ENCODE data around the gene JPH3. TPM values are rescaled to one million over a fixed set of nuclear protein-coding genes. Genes with fewer than 3 reads are reported as not detected.

The JPH3 gene
- total and polyA plus RNA-seq, 10 donors: 0.03 TPM; not detected in 9

GRCh38 chr16:87580855-87581261 lies 21.4 kb upstream of the JPH3 start:
- intact Hi-C loops (cut with DNase I; ENCODE audit: low total_unique reads): loop anchor here (10.0 kb wide), 1 partner anchor 184 kb away; the partner anchor contains the start of gene KLHDC4
- H3K9me3 ChIP-seq: no peaks in the 10 kb centered on the region
- peaks cover 0 to 73% (median 4%) of the 10 kb centered on the region in 7 donors for H3K27me3 ChIP-seq (replicated peaks in 1 of 7)
- no peak overlapping the region for H3K4me3 ChIP-seq
- H3K4me1 ChIP-seq: peaks cover 0 to 24% (median 10%) of the 10 kb centered on the region in 6 donors
- no peaks in the 10 kb centered on the region for H3K36me3 ChIP-seq
- no peak for DNase-seq
- 90 to 96% (median 93%) methylated on average over 4 of the region's 4 CpGs for WGBS, 5 donors
- H3K27ac ChIP-seq: peak overlapping the region in 1 of 8 donors; percentile 78
- no peak for TF ChIP-seq POLR2A (IDR thresholded peaks at IDR 0.05)
- TF ChIP-seq POLR2AphosphoS5 (IDR thresholded peaks at IDR 0.05): no peak
- no peak for TF ChIP-seq CTCF (IDR thresholded peaks at IDR 0.05 in 8 of 11, conservative IDR thresholded peaks at IDR 0.05 in 3 of 11)

GRCh38 chr16:87581857-87582215 lies 20.5 kb upstream of the JPH3 start:
- DNase-seq: peak; percentile 45
- peaks cover 0 to 24% (median 10%) of the 10 kb centered on the region in 6 donors for H3K4me1 ChIP-seq
- H3K4me3 ChIP-seq: no peak overlapping the region
- H3K9me3 ChIP-seq: no peaks in the 10 kb centered on the region
- WGBS, 5 donors: 45 to 58% (median 54%) methylated on average over 7 of the region's 7 CpGs
- H3K27ac ChIP-seq: peak overlapping the region in 7 of 8 donors; percentile 67 to 84 (median 78)
- peaks cover 0 to 74% (median 6%) of the 10 kb centered on the region in 7 donors for H3K27me3 ChIP-seq (replicated peaks in 1 of 7)
- H3K36me3 ChIP-seq: no peaks in the 10 kb centered on the region
- TF ChIP-seq CTCF (IDR thresholded peaks at IDR 0.05 in 8 of 11, conservative IDR thresholded peaks at IDR 0.05 in 3 of 11) (no peak), POLR2AphosphoS5 (IDR thresholded peaks at IDR 0.05) (peak in 1 of 3 donors; percentile 67), POLR2A (IDR thresholded peaks at IDR 0.05) (no peak)
- intact Hi-C loops (cut with DNase I; ENCODE audit: low total_unique reads): loop anchor here (10.0 kb wide), 1 partner anchor 183 kb away; the partner anchor contains the start of gene KLHDC4

GRCh38 chr16:87582216-87582965 lies 19.9 kb upstream of the JPH3 start:
- Histone ChIP-seq H3K27ac (peak overlapping the region; percentile 57 to 84 (median 78)), H3K36me3 (no peaks in the 10 kb centered on the region), H3K9me3 (no peaks in the 10 kb centered on the region), H3K27me3 (replicated peaks in 1 of 7) (peaks cover 0 to 75% (median 7%) of the 10 kb centered on the region in 7 donors), H3K4me1 (peaks cover 0 to 24% (median 10%) of the 10 kb centered on the region in 6 donors), H3K4me3 (no peak overlapping the region)
- intact Hi-C loops (cut with DNase I; ENCODE audit: low total_unique reads): loop anchor here (10.0 kb wide), 1 partner anchor 182 kb away; the partner anchor contains the start of gene KLHDC4
- peak; percentile 68 for DNase-seq
- TF ChIP-seq POLR2AphosphoS5 (IDR thresholded peaks at IDR 0.05) (peak in 2 of 3 donors; percentile 32 to 53), CTCF (IDR thresholded peaks at IDR 0.05 in 8 of 11, conservative IDR thresholded peaks at IDR 0.05 in 3 of 11) (no peak), POLR2A (IDR thresholded peaks at IDR 0.05) (no peak)
- WGBS, 5 donors: 49 to 59% (median 59%) methylated on average over 22 to 33 of the region's 33 CpGs

GRCh38 chr16:87582966-87583325 lies 19.4 kb upstream of the JPH3 start:
- peaks cover 0 to 76% (median 9%) of the 10 kb centered on the region in 7 donors for H3K27me3 ChIP-seq (replicated peaks in 1 of 7)
- peaks cover 0 to 24% (median 10%) of the 10 kb centered on the region in 6 donors for H3K4me1 ChIP-seq
- TF ChIP-seq POLR2AphosphoS5 (IDR thresholded peaks at IDR 0.05) (no peak), CTCF (IDR thresholded peaks at IDR 0.05 in 8 of 11, conservative IDR thresholded peaks at IDR 0.05 in 3 of 11) (no peak), POLR2A (IDR thresholded peaks at IDR 0.05) (no peak)
- no peaks in the 10 kb centered on the region for H3K36me3 ChIP-seq
- DNase-seq: no peak
- intact Hi-C loops (cut with DNase I; ENCODE audit: low total_unique reads): loop anchor here (10.0 kb wide), 1 partner anchor 182 kb away; the partner anchor contains the start of gene KLHDC4
- H3K27ac ChIP-seq: peak overlapping the region; percentile 57 to 84 (median 78)
- no peak overlapping the region for H3K4me3 ChIP-seq
- no peaks in the 10 kb centered on the region for H3K9me3 ChIP-seq
- 64 to 86% (median 75%) methylated on average over 2 of the region's 2 CpGs for WGBS, 5 donors
